Liver (tissue), 9 donors: ENCODE data around the gene GRM2. TPM values are rescaled to one million over a fixed set of nuclear protein-coding genes. Genes with fewer than 3 reads are reported as not detected.

Source experiments
- DNase-seq: peaks from one replicate; pipeline ENCODE4 v3.0.0-alpha.2; 2017; ENCODE audit warnings: low spot score
- H3K27ac ChIP-seq, 2 donors: one replicate each; pipeline ENCODE4 v1.7.0; 2013; ENCODE audit warnings: inconsistent platforms in 2 of 2, low read length in 2 of 2, control low read depth in 1 of 2, low read depth in 1 of 2, mild to moderate bottlenecking in 1 of 2
- H3K27me3 ChIP-seq, 4 donors: one replicate each; pipeline versions ENCODE4 v1.6.1 to v1.7.0; 2013; ENCODE audit warnings: low read length in 3 of 4, inconsistent platforms in 1 of 4, mild to moderate bottlenecking in 1 of 4, moderate library complexity in 1 of 4; ENCODE audit not compliant: control insufficient read depth in 4 of 4, insufficient read depth in 4 of 4
- H3K36me3 ChIP-seq, 4 donors: one replicate each; pipeline versions ENCODE4 v1.6.1 to v1.7.0; 2013; ENCODE audit warnings: low read length in 3 of 4, mild to moderate bottlenecking in 3 of 4, low read depth in 1 of 4, moderate library complexity in 1 of 4; ENCODE audit not compliant: control insufficient read depth in 4 of 4, insufficient read depth in 3 of 4
- H3K4me1 ChIP-seq, 4 donors: one replicate each; pipeline versions ENCODE4 v1.6.1 to v1.7.0; 2013; ENCODE audit warnings: low read length in 3 of 4, mild to moderate bottlenecking in 3 of 4, moderate library complexity in 1 of 4; ENCODE audit not compliant: control insufficient read depth in 4 of 4, insufficient read depth in 4 of 4
- H3K4me3 ChIP-seq, 3 donors: one replicate each; pipeline versions ENCODE4 v1.6.1 to v1.7.0; 2013; ENCODE audit warnings: low read length in 3 of 3, control low read depth in 1 of 3, low read depth in 1 of 3, mild to moderate bottlenecking in 1 of 3
- H3K9ac ChIP-seq, 2 donors: one replicate each; pipeline ENCODE4 v1.7.0; 2013; ENCODE audit warnings: low read length in 2 of 2, mild to moderate bottlenecking in 2 of 2, moderate library complexity in 2 of 2, control low read depth in 1 of 2, low read depth in 1 of 2
- H3K9me3 ChIP-seq, 4 donors: one replicate each; pipeline versions ENCODE4 v1.6.1 to v1.7.0; 2013; ENCODE audit warnings: low read length in 3 of 4; ENCODE audit not compliant: control insufficient read depth in 4 of 4
- FOXA1 ChIP-seq: IDR thresholded peaks from 2 replicates; pipeline ENCODE4 v1.6.1; 2016; ENCODE audit warnings: antibody characterized with exemption
- GABPA ChIP-seq, 2 donors: IDR thresholded peaks in 1 of 2; conservative IDR thresholded peaks in 1 of 2; 2 replicates each; pipeline ENCODE4 v1.6.1; 2016; ENCODE audit warnings: antibody characterized with exemption in 2 of 2, mild to moderate bottlenecking in 1 of 2, moderate library complexity in 1 of 2
- HNF4A ChIP-seq, 2 donors: conservative IDR thresholded peaks; 2 replicates each; pipeline ENCODE4 v1.6.1; 2016; ENCODE audit warnings: antibody characterized with exemption in 2 of 2, mild to moderate bottlenecking in 2 of 2
- HNF4G ChIP-seq: IDR thresholded peaks from 2 replicates; pipeline ENCODE4 v1.6.1; 2016; ENCODE audit warnings: antibody characterized with exemption
- JUND ChIP-seq, 2 donors: IDR thresholded peaks; 2 replicates each; pipeline ENCODE4 v1.6.1; 2016; ENCODE audit warnings: antibody characterized with exemption in 2 of 2
- NR2F2 ChIP-seq: IDR thresholded peaks from 2 replicates; pipeline ENCODE4 v1.6.1; 2016; ENCODE audit warnings: antibody characterized with exemption
- RAD21 ChIP-seq, 2 donors: IDR thresholded peaks; 2 replicates each; pipeline ENCODE4 v1.6.1; 2016; ENCODE audit warnings: antibody characterized with exemption in 2 of 2, mild to moderate bottlenecking in 2 of 2
- RXRA ChIP-seq, 2 donors: IDR thresholded peaks; 2 replicates each; pipeline ENCODE4 v1.6.1; 2017 to 2018; ENCODE audit warnings: antibody characterized with exemption in 2 of 2, mild to moderate bottlenecking in 1 of 2
- TAF1 ChIP-seq: conservative IDR thresholded peaks from 2 replicates; pipeline ENCODE4 v1.6.1; 2016; ENCODE audit warnings: antibody characterized with exemption, mild to moderate bottlenecking
- YY1 ChIP-seq: IDR thresholded peaks from 2 replicates; pipeline ENCODE4 v1.6.1; 2016; ENCODE audit warnings: antibody characterized with exemption, mild to moderate bottlenecking
- WGBS: extraction: QIAGEN DNeasy Blood & Tissue Kit; methylation state at CpG from one replicate; pipeline ENCODE4 v1.1.7; 2013; 5-methylcytosine and 5-hydroxymethylcytosine counted together
- polyA plus RNA-seq, 2 donors: library from polyadenylated mRNA; stranded (reverse) in 1 of 2; unstranded in 1 of 2; fragments of 200-250 nt in 1 of 2; fragments of >200 nt in 1 of 2; fragmentation: Nextera tagmentation in 1 of 2; extraction: Ambion mirVana in 1 of 2; gene quantifications; one replicate each; pipeline versions ENCODE4 v1.2.1 to v1.2.3, GENCODE V29; 2013 to 2015
- total RNA-seq, 2 donors: library from RNA; depleted of rRNA; stranded (reverse); fragments of >200 nt; gene quantifications; one replicate each; pipeline ENCODE4 v1.2.3, GENCODE V29; 2014
- TF ChIP-seq, protein P1 (sequence below): IDR thresholded peaks from 2 replicates; pipeline ENCODE4 v1.6.1; 2016; ENCODE audit warnings: antibody characterized with exemption, mild to moderate bottlenecking
- TF ChIP-seq, protein P2 (sequence below): IDR thresholded peaks from 2 replicates; pipeline ENCODE4 v1.6.1; 2016; ENCODE audit warnings: antibody characterized with exemption
- TF ChIP-seq, protein P3 (sequence below): IDR thresholded peaks from 2 replicates; pipeline ENCODE4 v1.6.1; 2016; ENCODE audit warnings: antibody characterized with exemption
- donor health status: healthy.
- donor health status: healthy.
- donor health status: healthy.
- donor health status: healthy.
- donor health status: healthy.

The GRM2 gene
- total and polyA plus RNA-seq, 4 donors, result 0.02 to 0.08 TPM; not detected in 2

- Histone ChIP-seq H3K4me3 (peak overlapping the region in 2 of 3 donors; percentile 76 to 83), H3K4me1 (peaks cover 4 to 46% (median 36%) of the 10 kb centered on the region in 4 donors), H3K9ac (no peak overlapping the region), H3K9me3 (no peaks in the 10 kb centered on the region), H3K36me3 (peaks cover 0 to 7% (median 4%) of the 10 kb centered on the region in 4 donors), H3K27ac (peak overlapping the region; percentile 51 to 77), H3K27me3 (no peaks in the 10 kb centered on the region)
- TF ChIP-seq NR2F2 (no peak), JUND (IDR thresholded peaks at IDR 0.05) (no peak), FOXA1 (no peak), GABPA (IDR thresholded peaks at IDR 0.05 in 1 of 2, conservative IDR thresholded peaks at IDR 0.05 in 1 of 2) (no peak), RAD21 (IDR thresholded peaks at IDR 0.05) (no peak), TAF1 (no peak), HNF4G (no peak), YY1 (no peak), RXRA (IDR thresholded peaks at IDR 0.05) (no peak), HNF4A (conservative IDR thresholded peaks at IDR 0.05) (no peak)
- TF ChIP-seq, protein P1, sequence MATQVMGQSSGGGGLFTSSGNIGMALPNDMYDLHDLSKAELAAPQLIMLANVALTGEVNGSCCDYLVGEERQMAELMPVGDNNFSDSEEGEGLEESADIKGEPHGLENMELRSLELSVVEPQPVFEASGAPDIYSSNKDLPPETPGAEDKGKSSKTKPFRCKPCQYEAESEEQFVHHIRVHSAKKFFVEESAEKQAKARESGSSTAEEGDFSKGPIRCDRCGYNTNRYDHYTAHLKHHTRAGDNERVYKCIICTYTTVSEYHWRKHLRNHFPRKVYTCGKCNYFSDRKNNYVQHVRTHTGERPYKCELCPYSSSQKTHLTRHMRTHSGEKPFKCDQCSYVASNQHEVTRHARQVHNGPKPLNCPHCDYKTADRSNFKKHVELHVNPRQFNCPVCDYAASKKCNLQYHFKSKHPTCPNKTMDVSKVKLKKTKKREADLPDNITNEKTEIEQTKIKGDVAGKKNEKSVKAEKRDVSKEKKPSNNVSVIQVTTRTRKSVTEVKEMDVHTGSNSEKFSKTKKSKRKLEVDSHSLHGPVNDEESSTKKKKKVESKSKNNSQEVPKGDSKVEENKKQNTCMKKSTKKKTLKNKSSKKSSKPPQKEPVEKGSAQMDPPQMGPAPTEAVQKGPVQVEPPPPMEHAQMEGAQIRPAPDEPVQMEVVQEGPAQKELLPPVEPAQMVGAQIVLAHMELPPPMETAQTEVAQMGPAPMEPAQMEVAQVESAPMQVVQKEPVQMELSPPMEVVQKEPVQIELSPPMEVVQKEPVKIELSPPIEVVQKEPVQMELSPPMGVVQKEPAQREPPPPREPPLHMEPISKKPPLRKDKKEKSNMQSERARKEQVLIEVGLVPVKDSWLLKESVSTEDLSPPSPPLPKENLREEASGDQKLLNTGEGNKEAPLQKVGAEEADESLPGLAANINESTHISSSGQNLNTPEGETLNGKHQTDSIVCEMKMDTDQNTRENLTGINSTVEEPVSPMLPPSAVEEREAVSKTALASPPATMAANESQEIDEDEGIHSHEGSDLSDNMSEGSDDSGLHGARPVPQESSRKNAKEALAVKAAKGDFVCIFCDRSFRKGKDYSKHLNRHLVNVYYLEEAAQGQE, result no peak
- TF ChIP-seq, protein P2, sequence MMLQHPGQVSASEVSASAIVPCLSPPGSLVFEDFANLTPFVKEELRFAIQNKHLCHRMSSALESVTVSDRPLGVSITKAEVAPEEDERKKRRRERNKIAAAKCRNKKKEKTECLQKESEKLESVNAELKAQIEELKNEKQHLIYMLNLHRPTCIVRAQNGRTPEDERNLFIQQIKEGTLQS, result no peak
- TF ChIP-seq, protein P3, sequence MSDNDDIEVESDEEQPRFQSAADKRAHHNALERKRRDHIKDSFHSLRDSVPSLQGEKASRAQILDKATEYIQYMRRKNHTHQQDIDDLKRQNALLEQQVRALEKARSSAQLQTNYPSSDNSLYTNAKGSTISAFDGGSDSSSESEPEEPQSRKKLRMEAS, result no peak
- DNase-seq, result no peak
- 72% methylated on average over 15 of the region's 15 CpGs for WGBS
Observed at GRCh38 chr3:51670053-51670822, 36.6 kb upstream of the GRM2 start.

- Histone ChIP-seq H3K4me1 (peaks cover 4 to 46% (median 36%) of the 10 kb centered on the region in 4 donors), H3K9ac (peak within 1 kb of the TSS; percentile 47 to 53), H3K27me3 (no peaks in the 10 kb centered on the region), H3K4me3 (peak within 1 kb of the TSS; percentile 73 to 83 (median 76)), H3K36me3 (peaks cover 0 to 12% (median 3%) of the 10 kb centered on the region in 4 donors), H3K9me3 (no peaks in the 10 kb centered on the region), H3K27ac (peak within 1 kb of the TSS; percentile 75 to 77)
- WGBS, result under 1% methylated on average over 81 of the region's 81 CpGs
- TF ChIP-seq NR2F2 (no peak), RXRA (IDR thresholded peaks at IDR 0.05) (peak in 1 of 2 donors; percentile 30), JUND (IDR thresholded peaks at IDR 0.05) (no peak)
- peak; percentile 91 for DNase-seq
Observed at GRCh38 chr3:51670823-51671733, 35.8 kb upstream of the GRM2 start, which contains the start of gene TEX264. TEX264 (plus strand) TSS chr3:51671252; CDS start chr3:51674305, 3,053 bp downstream.
